Stimulated activated memory B cell treated with anti-CD40 and anti-IgM and Interleukin-4, amounts not matched to agents 10 μg/mL and 1 μg/mL and 100 μg/mL, for 72 hours (primary cell): ENCODE data around the gene CYP19A1.

ENCODE experiments used
- ATAC-seq: fragments of 150-1000 bp; cut with Tn5 transposase; 2 replicates; pipeline ENCODE4 v1.10.0; 2021
- H3K27ac Mint-ChIP-seq: one replicate; pipeline ENCODE4 v1.8.0; 2022; ENCODE audit warnings: mild to moderate bottlenecking, mixed read lengths
- H3K27me3 Mint-ChIP-seq: one replicate; pipeline ENCODE4 v1.8.0; 2022; ENCODE audit warnings: mixed read lengths
- H3K36me3 Mint-ChIP-seq: one replicate; pipeline ENCODE4 v1.8.0; 2022; ENCODE audit warnings: mixed read lengths
- H3K4me1 Mint-ChIP-seq: one replicate; pipeline ENCODE4 v1.8.0; 2022; ENCODE audit warnings: mixed read lengths
- H3K4me3 Mint-ChIP-seq: one replicate; pipeline ENCODE4 v1.8.0; 2022; ENCODE audit warnings: mild to moderate bottlenecking, moderate library complexity, mixed read lengths
- H3K9me3 Mint-ChIP-seq: one replicate; pipeline ENCODE4 v1.8.0; 2022; ENCODE audit warnings: mixed read lengths

Gene CYP19A1

GRCh38 chr15:51338496-51338895 is at the start of gene CYP19A1:
CYP19A1 (minus strand) TSS chr15:51338596; CDS start chr15:51242912, 95,684 bp downstream.
- Mint-ChIP-seq H3K9me3 (no peaks in the 10 kb centered on the region), H3K4me1 (peaks cover 15% of the 10 kb centered on the region), H3K27me3 (peaks cover 26% of the 10 kb centered on the region), H3K36me3 (no peaks in the 10 kb centered on the region), H3K27ac (peak within 1 kb of the TSS; percentile 45), H3K4me3 (no peak within 1 kb of the TSS)
- ATAC-seq = no peak

DNA sequence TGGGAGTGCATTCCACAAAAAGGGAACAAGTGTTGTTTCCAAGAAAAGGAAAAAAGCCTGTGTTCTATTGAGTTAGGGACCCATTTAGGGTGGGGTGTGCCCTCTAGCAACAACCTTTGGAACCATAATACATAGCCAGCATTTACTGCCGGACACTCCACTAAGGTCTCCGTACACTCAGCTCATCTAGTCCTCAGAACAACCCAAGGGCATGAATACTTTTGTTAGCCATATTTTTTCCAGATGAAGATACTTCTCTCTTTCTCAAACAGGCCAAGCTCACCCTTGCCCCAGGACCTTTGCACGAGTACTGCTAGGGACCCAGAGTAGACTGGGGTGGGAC is 49.3 kb upstream of the CYP19A1 start:
- ATAC-seq = no peak
- Mint-ChIP-seq H3K27ac (no peak overlapping the region), H3K9me3 (no peaks in the 10 kb centered on the region), H3K36me3 (no peaks in the 10 kb centered on the region), H3K4me3 (no peak overlapping the region), H3K27me3 (peaks cover 40% of the 10 kb centered on the region), H3K4me1 (no peaks in the 10 kb centered on the region)

GRCh38 chr15:51386960-51387698 is 48.7 kb upstream of the CYP19A1 start:
- no peak for ATAC-seq
- Mint-ChIP-seq H3K9me3 (no peaks in the 10 kb centered on the region), H3K27me3 (peaks cover 44% of the 10 kb centered on the region), H3K36me3 (no peaks in the 10 kb centered on the region), H3K4me1 (no peaks in the 10 kb centered on the region), H3K4me3 (no peak overlapping the region), H3K27ac (no peak overlapping the region)

DNA sequence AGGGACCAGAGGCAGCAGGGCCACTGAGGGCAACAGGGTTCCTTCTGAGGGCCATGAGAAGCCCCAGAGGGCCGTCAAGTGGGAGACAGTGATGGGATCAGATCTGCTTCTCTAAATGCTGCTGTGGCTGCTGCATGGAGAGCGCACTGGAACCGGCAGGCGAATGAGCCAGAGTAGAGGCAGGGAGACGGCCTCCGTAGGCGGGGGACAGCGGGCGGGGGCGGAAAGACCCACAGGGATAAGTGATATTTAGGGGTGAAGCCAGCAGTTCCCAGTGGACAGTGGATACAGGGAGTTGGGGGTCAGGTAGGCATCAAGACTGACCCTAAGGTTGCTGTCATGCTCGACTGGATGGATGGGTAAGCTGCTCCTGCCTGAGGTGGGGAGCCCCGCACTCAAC is 48.1 kb upstream of the CYP19A1 start:
- Mint-ChIP-seq H3K9me3 (no peaks in the 10 kb centered on the region), H3K4me3 (no peak overlapping the region), H3K4me1 (no peaks in the 10 kb centered on the region), H3K27ac (no peak overlapping the region), H3K27me3 (peaks cover 51% of the 10 kb centered on the region), H3K36me3 (no peaks in the 10 kb centered on the region)
- ATAC-seq = no peak

- Mint-ChIP-seq H3K36me3 (no peaks in the 10 kb centered on the region), H3K27me3 (peaks cover 52% of the 10 kb centered on the region), H3K27ac (no peak overlapping the region), H3K4me1 (no peaks in the 10 kb centered on the region), H3K4me3 (no peak overlapping the region), H3K9me3 (no peaks in the 10 kb centered on the region)
- ATAC-seq = no peak
Observed at GRCh38 chr15:51386029-51386428, 47.6 kb upstream of the CYP19A1 start.

- H3K9me3 Mint-ChIP-seq = no peaks in the 10 kb centered on the region
- no peaks in the 10 kb centered on the region for H3K36me3 Mint-ChIP-seq
- ATAC-seq = no peak
- peaks cover 52% of the 10 kb centered on the region for H3K27me3 Mint-ChIP-seq
- H3K27ac Mint-ChIP-seq = no peak overlapping the region
- no peak overlapping the region for H3K4me3 Mint-ChIP-seq
- H3K4me1 Mint-ChIP-seq = no peaks in the 10 kb centered on the region
Observed at GRCh38 chr15:51382787-51383186, 44.4 kb upstream of the CYP19A1 start.

GRCh38 chr15:51380999-51381806 is 42.8 kb upstream of the CYP19A1 start:
- Mint-ChIP-seq H3K4me3 (no peak overlapping the region), H3K4me1 (no peaks in the 10 kb centered on the region), H3K27me3 (peaks cover 39% of the 10 kb centered on the region), H3K9me3 (no peaks in the 10 kb centered on the region), H3K27ac (no peak overlapping the region), H3K36me3 (no peaks in the 10 kb centered on the region)
- peak; percentile 80 for ATAC-seq

DNA sequence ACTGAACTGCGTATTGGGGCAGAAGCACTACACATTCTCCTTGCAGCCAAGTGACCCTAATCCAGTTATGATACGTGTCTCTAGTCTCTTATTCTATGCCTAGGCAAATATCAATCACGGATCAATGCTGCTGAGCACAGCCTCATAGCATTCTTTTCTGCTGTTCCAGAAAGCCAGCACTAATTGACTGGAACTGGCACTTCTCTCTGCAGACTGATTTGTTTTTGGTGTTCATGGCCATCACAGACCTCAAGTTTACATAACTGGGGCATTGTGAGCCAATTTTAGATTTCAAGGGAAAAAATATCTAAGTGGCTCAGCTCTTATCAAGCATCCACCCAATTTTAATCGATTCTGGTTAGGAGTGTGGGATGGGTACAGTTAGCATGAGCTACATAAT is 41.0 kb upstream of the CYP19A1 start:
- Mint-ChIP-seq H3K4me3 (no peak overlapping the region), H3K27ac (no peak overlapping the region), H3K36me3 (no peaks in the 10 kb centered on the region), H3K9me3 (no peaks in the 10 kb centered on the region), H3K27me3 (peaks cover 23% of the 10 kb centered on the region), H3K4me1 (no peaks in the 10 kb centered on the region)
- no peak for ATAC-seq

GRCh38 chr15:51378406-51378805 is 40.0 kb upstream of the CYP19A1 start:
- ATAC-seq = no peak
- Mint-ChIP-seq H3K4me3 (no peak overlapping the region), H3K9me3 (no peaks in the 10 kb centered on the region), H3K27ac (no peak overlapping the region), H3K36me3 (no peaks in the 10 kb centered on the region), H3K4me1 (no peaks in the 10 kb centered on the region), H3K27me3 (peaks cover 18% of the 10 kb centered on the region)

- no peaks in the 10 kb centered on the region for H3K36me3 Mint-ChIP-seq
- H3K4me3 Mint-ChIP-seq = no peak overlapping the region
Observed at GRCh38 chr15:51377038-51377786, 38.8 kb upstream of the CYP19A1 start.

GRCh38 chr15:51375966-51376640 is 37.7 kb upstream of the CYP19A1 start:
- no peaks in the 10 kb centered on the region for H3K27me3 Mint-ChIP-seq
- H3K36me3 Mint-ChIP-seq = no peaks in the 10 kb centered on the region
- H3K9me3 Mint-ChIP-seq = no peaks in the 10 kb centered on the region
- no peak overlapping the region for H3K27ac Mint-ChIP-seq
- no peaks in the 10 kb centered on the region for H3K4me1 Mint-ChIP-seq
- H3K4me3 Mint-ChIP-seq = no peak overlapping the region
- ATAC-seq = no peak

More at GRCh38 chr15:51377038-51377786, 38.8 kb upstream of the CYP19A1 start:
- H3K27ac Mint-ChIP-seq = no peak overlapping the region
- H3K9me3 Mint-ChIP-seq = no peaks in the 10 kb centered on the region
- H3K4me1 Mint-ChIP-seq = no peaks in the 10 kb centered on the region
- H3K27me3 Mint-ChIP-seq = peaks cover 8% of the 10 kb centered on the region
- ATAC-seq = no peak

DNA sequence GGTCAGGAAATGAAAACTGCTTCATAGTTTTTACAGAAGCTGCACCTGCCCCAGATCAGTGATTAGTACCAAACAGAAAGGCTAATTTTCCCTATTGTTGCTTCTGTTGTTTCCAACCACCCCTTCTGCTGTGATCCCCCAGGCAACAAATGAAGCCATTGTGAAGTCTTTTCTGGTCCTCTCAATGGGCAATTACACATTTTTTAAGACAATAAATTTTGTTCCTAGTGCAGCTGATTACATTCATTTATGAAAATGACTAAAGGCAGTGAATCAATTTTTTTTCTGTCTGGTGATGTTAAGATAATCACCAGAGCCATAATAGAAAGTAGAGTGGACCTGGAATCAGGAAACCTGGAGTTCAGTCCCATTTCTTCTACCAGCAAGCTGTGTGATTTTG is 35.7 kb upstream of the CYP19A1 start:
- Mint-ChIP-seq H3K27me3 (no peaks in the 10 kb centered on the region), H3K27ac (no peak overlapping the region), H3K4me1 (no peaks in the 10 kb centered on the region), H3K36me3 (no peaks in the 10 kb centered on the region), H3K4me3 (no peak overlapping the region), H3K9me3 (no peaks in the 10 kb centered on the region)
- ATAC-seq = no peak

- H3K27me3 Mint-ChIP-seq = no peaks in the 10 kb centered on the region
Observed at GRCh38 chr15:51371266-51371665, 32.9 kb upstream of the CYP19A1 start.

DNA sequence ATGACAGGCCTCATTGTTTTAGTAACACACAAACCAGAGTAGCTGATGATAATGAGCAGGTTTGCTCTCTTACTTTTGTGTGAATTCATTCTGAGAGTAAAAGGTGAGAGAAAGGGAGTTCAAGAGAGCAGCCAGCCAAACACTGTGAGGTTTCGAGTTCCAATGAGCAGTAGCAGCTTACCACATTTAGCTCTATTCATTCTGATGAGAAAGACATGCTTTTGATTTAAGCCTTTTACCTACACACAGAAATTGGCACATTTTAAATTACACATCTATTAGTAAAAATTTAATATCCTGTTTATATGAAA is 31.0 kb upstream of the CYP19A1 start:
- H3K4me3 Mint-ChIP-seq = no peak overlapping the region
- no peaks in the 10 kb centered on the region for H3K36me3 Mint-ChIP-seq
- H3K27me3 Mint-ChIP-seq = no peaks in the 10 kb centered on the region
- ATAC-seq = no peak
- no peaks in the 10 kb centered on the region for H3K9me3 Mint-ChIP-seq
- no peak overlapping the region for H3K27ac Mint-ChIP-seq
- no peaks in the 10 kb centered on the region for H3K4me1 Mint-ChIP-seq

More at GRCh38 chr15:51371266-51371665, 32.9 kb upstream of the CYP19A1 start:
- no peak overlapping the region for H3K4me3 Mint-ChIP-seq
- no peaks in the 10 kb centered on the region for H3K4me1 Mint-ChIP-seq
- H3K9me3 Mint-ChIP-seq = no peaks in the 10 kb centered on the region
- H3K27ac Mint-ChIP-seq = no peak overlapping the region
- no peak for ATAC-seq
- no peaks in the 10 kb centered on the region for H3K36me3 Mint-ChIP-seq

GRCh38 chr15:51368751-51369450 is 30.5 kb upstream of the CYP19A1 start:
- Mint-ChIP-seq H3K4me1 (no peaks in the 10 kb centered on the region), H3K4me3 (no peak overlapping the region), H3K9me3 (no peaks in the 10 kb centered on the region), H3K27me3 (no peaks in the 10 kb centered on the region), H3K27ac (no peak overlapping the region), H3K36me3 (no peaks in the 10 kb centered on the region)
- ATAC-seq = no peak
